Common myeloid progenitor, CD34-positive (primary cell): Measurements from ENCODE around the gene MYO16.

ENCODE experiments used
- CTCF ChIA-PET: fragments of 350-600 bp; sonication (Branson Sonifier 250); formaldehyde crosslinking; loops from one replicate; lab custom pipeline; 2021; ENCODE audit warnings: antibody characterized with exemption; lab: Charles Lee
- POLR2A ChIA-PET: fragments of 350-600 bp; sonication (Branson Sonifier 250); formaldehyde crosslinking; loops from one replicate; lab custom pipeline; 2021; ENCODE audit warnings: antibody characterized with exemption; lab: Charles Lee
- DNase-seq, 3 donors: peaks; one replicate each; pipeline versions ENCODE4 v3.0.0 to v3.0.0-alpha.2; 2013
- H3K27ac ChIP-seq, 2 experiments: 1 replicate in 1 of 2; 2 replicates in 1 of 2; pipeline ENCODE4 v1.7.0; 2013; ENCODE audit warnings: inconsistent platforms in 2 of 2, low read length in 2 of 2, mild to moderate bottlenecking in 2 of 2, low read depth in 1 of 2, moderate library complexity in 1 of 2; ENCODE audit not compliant: severe bottlenecking in 2 of 2, insufficient read depth in 1 of 2, poor library complexity in 1 of 2
- H3K27me3 ChIP-seq, 5 experiments: replicated peaks in 2 of 5; 1 replicate in 3 of 5; 2 replicates in 2 of 5; pipeline versions ENCODE4 v1.6.1 to v1.7.0; 2013; ENCODE audit warnings: low read length in 4 of 5, mild to moderate bottlenecking in 2 of 5, moderate library complexity in 2 of 5, inconsistent platforms in 1 of 5; ENCODE audit not compliant: insufficient read depth in 5 of 5, control insufficient read depth in 4 of 5
- H3K36me3 ChIP-seq, 4 experiments: 1 replicate in 2 of 4; 2 replicates in 2 of 4; pipeline versions ENCODE4 v1.6.1 to v1.7.0; 2013; ENCODE audit warnings: low read length in 3 of 4, control low read depth in 1 of 4, mild to moderate bottlenecking in 1 of 4; ENCODE audit not compliant: control insufficient read depth in 4 of 4, insufficient read depth in 4 of 4
- H3K4me1 ChIP-seq, 4 experiments: 1 replicate in 3 of 4; 2 replicates in 1 of 4; pipeline versions ENCODE4 v1.6.1 to v1.7.1; 2013; ENCODE audit warnings: low read length in 3 of 4, mild to moderate bottlenecking in 3 of 4, control low read depth in 1 of 4, inconsistent platforms in 1 of 4, moderate library complexity in 1 of 4; ENCODE audit not compliant: control insufficient read depth in 4 of 4, insufficient read depth in 4 of 4; ENCODE audit errors: control extremely low read depth in 1 of 4
- H3K4me3 ChIP-seq, 7 experiments: 1 replicate in 4 of 7; 2 replicates in 3 of 7; pipeline versions ENCODE4 v1.5.1 to v1.7.0; 2013; ENCODE audit warnings: mild to moderate bottlenecking in 7 of 7, low read length in 6 of 7, moderate library complexity in 6 of 7, inconsistent platforms in 2 of 7, low read depth in 2 of 7, control low read depth in 1 of 7; ENCODE audit not compliant: insufficient read depth in 4 of 7, control insufficient read depth in 1 of 7; ENCODE audit errors: extremely low read depth in 1 of 7
- H3K9me3 ChIP-seq, 5 experiments: 1 replicate in 4 of 5; 2 replicates in 1 of 5; pipeline versions ENCODE4 v1.6.1 to v1.7.1; 2013; ENCODE audit warnings: low read length in 4 of 5, mild to moderate bottlenecking in 2 of 5, inconsistent platforms in 1 of 5, low read depth in 1 of 5, moderate library complexity in 1 of 5; ENCODE audit not compliant: control insufficient read depth in 4 of 5, insufficient read depth in 2 of 5; ENCODE audit errors: control extremely low read depth in 1 of 5
- WGBS: methylation state at CpG from one replicate; pipeline ENCODE4 v1.1.5; 2013; ENCODE audit not compliant: insufficient coverage; 5-methylcytosine and 5-hydroxymethylcytosine counted together

MYO16 gene

GRCh38 chr13:109148243-109148642 lies 518.8 kb downstream of the MYO16 start:
- CTCF ChIA-PET: interaction anchor here (0.7 to 1.4 kb wide), 3 partner anchors 9 to 462 kb away, joined by 3 to 4 read pairs (median 3); no protein-coding TSS in a partner anchor

GRCh38 chr13:109150696-109151095 lies 521.3 kb downstream of the MYO16 start:
- no peaks in the 10 kb centered on the region for H3K27me3 ChIP-seq
- ChIA-PET CTCF (interaction anchor here (1.5 kb wide), 1 partner anchor 12 kb away, joined by 3 read pairs; no protein-coding TSS in a partner anchor), POLR2A (no interaction called here)
- H3K4me3 ChIP-seq: no peak overlapping the region
- no peak for DNase-seq
- no peaks in the 10 kb centered on the region for H3K9me3 ChIP-seq
- no peak overlapping the region for H3K27ac ChIP-seq
- no peaks in the 10 kb centered on the region for H3K36me3 ChIP-seq
- peaks cover 0 to 9% (median 4%) of the 10 kb centered on the region in 4 experiments for H3K4me1 ChIP-seq

More at GRCh38 chr13:109148243-109148642, 518.8 kb downstream of the MYO16 start:
- Histone ChIP-seq H3K4me1 (no peaks in the 10 kb centered on the region), H3K27ac (no peak overlapping the region), H3K27me3 (no peaks in the 10 kb centered on the region), H3K9me3 (no peaks in the 10 kb centered on the region), H3K36me3 (no peaks in the 10 kb centered on the region), H3K4me3 (no peak overlapping the region)
- WGBS: 92% methylated on average over 2 of the region's 3 CpGs
- no peak for DNase-seq
- POLR2A ChIA-PET: no interaction called here

GRCh38 chr13:109151255-109151654 lies 521.8 kb downstream of the MYO16 start:
- no peak for DNase-seq
- Histone ChIP-seq H3K9me3 (no peaks in the 10 kb centered on the region), H3K27ac (no peak overlapping the region), H3K4me3 (no peak overlapping the region), H3K36me3 (no peaks in the 10 kb centered on the region), H3K27me3 (no peaks in the 10 kb centered on the region), H3K4me1 (peaks cover 0 to 9% (median 4%) of the 10 kb centered on the region in 4 experiments)
- CTCF ChIA-PET: interaction anchor here (1.5 kb wide), 1 partner anchor 11 kb away, joined by 3 read pairs; no protein-coding TSS in a partner anchor
- POLR2A ChIA-PET: no interaction called here
- WGBS: 86% methylated on average over 2 of the region's 3 CpGs

GRCh38 chr13:109151696-109152095 lies 522.3 kb downstream of the MYO16 start:
- no CpG with 5 or more reads among the region's 5 CpGs for WGBS
- no peak for DNase-seq
- Histone ChIP-seq H3K4me3 (no peak overlapping the region), H3K4me1 (peaks cover 0 to 9% (median 4%) of the 10 kb centered on the region in 4 experiments), H3K9me3 (no peaks in the 10 kb centered on the region), H3K27ac (no peak overlapping the region), H3K36me3 (no peaks in the 10 kb centered on the region), H3K27me3 (no peaks in the 10 kb centered on the region)
- ChIA-PET CTCF (no interaction called here), POLR2A (no interaction called here)

GRCh38 chr13:109152311-109152820 lies 523.0 kb downstream of the MYO16 start:
- Histone ChIP-seq H3K36me3 (no peaks in the 10 kb centered on the region), H3K4me1 (peaks cover 0 to 9% (median 4%) of the 10 kb centered on the region in 4 experiments), H3K27me3 (peaks cover 0 to 4% (median 0%) of the 10 kb centered on the region in 5 experiments), H3K27ac (no peak overlapping the region), H3K4me3 (no peak overlapping the region), H3K9me3 (no peaks in the 10 kb centered on the region)
- 95% methylated on average over 9 of the region's 9 CpGs for WGBS
- no peak for DNase-seq
- POLR2A ChIA-PET: no interaction called here
- CTCF ChIA-PET: no interaction called here

- CTCF ChIA-PET: no interaction called here
- Histone ChIP-seq H3K36me3 (no peaks in the 10 kb centered on the region), H3K27ac (no peak overlapping the region), H3K27me3 (peaks cover 0 to 4% (median 0%) of the 10 kb centered on the region in 5 experiments), H3K4me1 (peaks cover 0 to 9% (median 4%) of the 10 kb centered on the region in 4 experiments), H3K4me3 (no peak overlapping the region), H3K9me3 (no peaks in the 10 kb centered on the region)
- POLR2A ChIA-PET: no interaction called here
- WGBS: 98% methylated on average over 10 of the region's 10 CpGs
- DNase-seq: no peak
These were observed 523.5 kb downstream of the MYO16 start for GRCh38 chr13:109152941-109153340.

GRCh38 chr13:109154146-109154545 lies 524.7 kb downstream of the MYO16 start:
- H3K27ac ChIP-seq: no peak overlapping the region
- no peak overlapping the region for H3K4me3 ChIP-seq
- no peaks in the 10 kb centered on the region for H3K9me3 ChIP-seq
- peaks cover 0 to 9% (median 4%) of the 10 kb centered on the region in 4 experiments for H3K4me1 ChIP-seq
- DNase-seq: peak in 1 of 3 donors; percentile 26
- CTCF ChIA-PET: interaction anchor here (0.8 kb wide), 1 partner anchor 20 kb away, joined by 3 read pairs; no protein-coding TSS in a partner anchor
- H3K36me3 ChIP-seq: no peaks in the 10 kb centered on the region
- H3K27me3 ChIP-seq: peaks cover 0 to 4% (median 0%) of the 10 kb centered on the region in 5 experiments
- WGBS: 81% methylated on average over 5 of the region's 8 CpGs
- POLR2A ChIA-PET: no interaction called here
